ENCODE results near the gene CYFIP2. TPM values are rescaled to one million over a fixed set of nuclear protein-coding genes. Genes with fewer than 3 reads are reported as not detected.

The CYFIP2 gene
- total RNA-seq = 10 to 100 TPM; 29.3 to 33.4 TPM
- 66.8 TPM for polyA plus RNA-seq (2013, experiment 1 of 2)
- 55.2 TPM for polyA plus RNA-seq (2013, experiment 2 of 2)
- long read RNA-seq, experiment 1, partial matches to known transcripts = 2 of 9 reads
- long read RNA-seq, experiment 1, other reads (novel, unspliced or antisense) = 7 of 9 reads
- long read RNA-seq, experiment 2, full-length matches to known transcripts = 31 of 43 reads
- long read RNA-seq, experiment 2, partial matches to known transcripts = 2 of 43 reads
- long read RNA-seq, experiment 2, other reads (novel, unspliced or antisense) = 10 of 43 reads
- long read RNA-seq, experiment 3, full-length matches to known transcripts = 36 of 55 reads
- long read RNA-seq, experiment 3, partial matches to known transcripts = 13 of 55 reads
- long read RNA-seq, experiment 3, other reads (novel, unspliced or antisense) = 6 of 55 reads
- long read RNA-seq, experiment 4, partial matches to known transcripts = 0 of 1 reads
- long read RNA-seq, experiment 4, other reads (novel, unspliced or antisense) = 0 of 1 reads

- Histone ChIP-seq H3K4me1 (ENCODE audit: control insufficient read depth, insufficient read depth, low read length) (peaks cover 4% of the 10 kb centered on the region), H3K9me3 (ENCODE audit: control insufficient read depth, low read length) (no peaks in the 10 kb centered on the region), H3K4me3 (ENCODE audit: low read length) (peak within 1 kb of the TSS; percentile 79), H3K27me3 (ENCODE audit: control insufficient read depth, insufficient read depth, low read length, poor library complexity, severe bottlenecking) (peaks cover 35% of the 10 kb centered on the region), H3K36me3 (ENCODE audit: control insufficient read depth, insufficient read depth, low read length) (no peaks in the 10 kb centered on the region), H3K27ac (ENCODE audit: low read depth, low read length) (no peak within 1 kb of the TSS), H3K9ac (ENCODE audit: extremely low read depth, low read length, poor library complexity, severe bottlenecking) (peak within 1 kb of the TSS; percentile 30)
- peak; percentile 92 for DNase-seq
- H3K4me3 Mint-ChIP-seq = peak within 1 kb of the TSS; percentile 76
- no peaks in the 10 kb centered on the region for H3K36me3 Mint-ChIP-seq (ENCODE audit: low read depth)
- 0 to 2% methylated on average over 4 to 58 of the region's 58 CpGs for WGBS, 2 experiments (ENCODE audit: insufficient coverage in 1 of 2, insufficient read length in 1 of 2)
- no peak within 1 kb of the TSS for H3K27ac Mint-ChIP-seq
- no peak for TF ChIP-seq CTCF (conservative IDR thresholded peaks at IDR 0.05)
- H3K27me3 Mint-ChIP-seq (ENCODE audit: insufficient read depth) = peaks cover 40% of the 10 kb centered on the region
- peaks cover 5% of the 10 kb centered on the region for H3K4me1 Mint-ChIP-seq
- no peaks in the 10 kb centered on the region for H3K9me3 Mint-ChIP-seq
These were observed at the start of gene CYFIP2 for GRCh38 chr5:157265714-157266285. CYFIP2 (plus strand) TSS chr5:157266123; CDS start chr5:157285362, 19,239 bp downstream.

DNA sequence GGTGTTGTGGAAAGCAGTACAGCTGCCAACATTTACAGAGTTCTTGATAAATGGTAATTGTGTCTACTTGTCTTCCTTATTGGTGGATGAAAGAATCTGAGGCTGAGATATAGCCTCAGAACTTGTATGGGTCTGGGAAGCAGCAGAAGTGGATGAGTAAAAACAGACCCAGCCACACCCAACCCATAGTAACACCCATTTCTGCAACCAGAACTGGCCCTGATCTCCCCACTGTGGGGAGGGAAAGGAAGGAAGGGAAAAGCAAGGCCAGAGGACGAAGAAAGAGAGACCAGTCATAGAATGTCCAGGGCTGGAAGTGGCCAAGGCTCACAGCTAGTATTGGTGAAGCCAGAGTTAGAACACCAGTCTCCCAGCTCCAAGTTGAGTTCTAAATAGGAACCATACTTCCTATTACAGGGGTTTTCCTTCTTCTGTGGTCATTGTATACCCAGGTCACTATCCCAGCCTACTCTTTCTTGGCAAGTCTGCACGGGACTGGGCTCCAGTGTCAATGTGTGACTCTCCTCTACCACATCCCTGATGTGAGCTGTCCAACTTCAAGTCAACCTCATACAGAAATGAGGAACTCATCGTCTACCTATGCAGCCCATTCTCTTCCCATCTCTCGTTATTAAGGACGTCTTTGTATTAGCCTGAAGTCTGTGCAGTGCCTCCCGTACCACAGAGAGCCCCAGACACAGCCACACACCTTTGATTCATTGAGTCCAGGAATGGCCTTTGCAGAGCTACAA lies 49.4 kb upstream of the CYFIP2 start:
- Histone ChIP-seq H3K9me3 (ENCODE audit: control insufficient read depth, low read length) (no peaks in the 10 kb centered on the region), H3K4me3 (ENCODE audit: low read length) (no peak overlapping the region), H3K36me3 (ENCODE audit: control insufficient read depth, insufficient read depth, low read length) (no peaks in the 10 kb centered on the region), H3K9ac (ENCODE audit: extremely low read depth, low read length, poor library complexity, severe bottlenecking) (no peak overlapping the region), H3K27ac (ENCODE audit: low read depth, low read length) (no peak overlapping the region), H3K4me1 (ENCODE audit: control insufficient read depth, insufficient read depth, low read length) (no peaks in the 10 kb centered on the region), H3K27me3 (ENCODE audit: control insufficient read depth, insufficient read depth, low read length, poor library complexity, severe bottlenecking) (no peaks in the 10 kb centered on the region)
- WGBS, 2 experiments (ENCODE audit: insufficient coverage in 1 of 2, insufficient read length in 1 of 2) = 93 to 96% methylated on average over 4 to 6 of the region's 6 CpGs
- no peak for DNase-seq
- H3K36me3 Mint-ChIP-seq (ENCODE audit: low read depth) = no peaks in the 10 kb centered on the region
- no peak for TF ChIP-seq CTCF (conservative IDR thresholded peaks at IDR 0.05)
- H3K4me1 Mint-ChIP-seq = no peaks in the 10 kb centered on the region
- no peak overlapping the region for H3K4me3 Mint-ChIP-seq
- no peak overlapping the region for H3K27ac Mint-ChIP-seq
- H3K27me3 Mint-ChIP-seq (ENCODE audit: insufficient read depth) = no peaks in the 10 kb centered on the region
- H3K9me3 Mint-ChIP-seq = no peaks in the 10 kb centered on the region

- no peak overlapping the region for H3K27ac ChIP-seq (ENCODE audit: low read depth, low read length)
- TF ChIP-seq CTCF (conservative IDR thresholded peaks at IDR 0.05) = no peak
- Mint-ChIP-seq H3K27me3 (ENCODE audit: insufficient read depth) (no peaks in the 10 kb centered on the region), H3K27ac (no peak overlapping the region), H3K36me3 (ENCODE audit: low read depth) (no peaks in the 10 kb centered on the region), H3K4me3 (no peak overlapping the region), H3K4me1 (no peaks in the 10 kb centered on the region), H3K9me3 (no peaks in the 10 kb centered on the region)
- no peaks in the 10 kb centered on the region for H3K4me1 ChIP-seq (ENCODE audit: control insufficient read depth, insufficient read depth, low read length)
- no peaks in the 10 kb centered on the region for H3K27me3 ChIP-seq (ENCODE audit: control insufficient read depth, insufficient read depth, low read length, poor library complexity, severe bottlenecking)
- 84 to 97% methylated on average over 4 to 5 of the region's 5 CpGs for WGBS, 2 experiments (ENCODE audit: insufficient coverage in 1 of 2, insufficient read length in 1 of 2)
- H3K4me3 ChIP-seq (ENCODE audit: low read length) = no peak overlapping the region
- H3K9me3 ChIP-seq (ENCODE audit: control insufficient read depth, low read length) = no peaks in the 10 kb centered on the region
- H3K9ac ChIP-seq (ENCODE audit: extremely low read depth, low read length, poor library complexity, severe bottlenecking) = no peak overlapping the region
- DNase-seq = no peak
- H3K36me3 ChIP-seq (ENCODE audit: control insufficient read depth, insufficient read depth, low read length) = no peaks in the 10 kb centered on the region
These were observed 48.5 kb upstream of the CYFIP2 start for GRCh38 chr5:157217289-157218024.
